Gastroesophageal sphincter (tissue), 3 donors: ENCODE measurements around the gene FBL.

Experiments
- EP300 ChIP-seq: sonication (generic); formaldehyde crosslinking; IDR thresholded peaks from one replicate; pipeline ENCODE4 v1.6.1; 2017; ENCODE audit warnings: antibody characterized with exemption, mild to moderate bottlenecking
- POLR2A ChIP-seq, 2 donors: fragments of 450-650 bp; IDR thresholded peaks; one replicate each; pipeline ENCODE4 v1.6.1; 2017; ENCODE audit warnings: antibody characterized with exemption in 2 of 2, mild to moderate bottlenecking in 2 of 2, moderate library complexity in 1 of 2
- POLR2AphosphoS5 ChIP-seq: sonication (generic); formaldehyde crosslinking; IDR thresholded peaks from one replicate; pipeline ENCODE4 v1.6.1; 2017; ENCODE audit warnings: antibody characterized with exemption
- TF ChIP-seq, protein P1 (sequence below), 4 experiments: fragments of 200-600 bp in 2 of 4; fragments of 450-650 bp in 2 of 4; sonication (generic) in 1 of 4; IDR thresholded peaks; one replicate each; pipeline ENCODE4 v1.5.1; 2017 to 2019; ENCODE audit warnings: antibody characterized with exemption in 4 of 4, mild to moderate bottlenecking in 2 of 4, moderate library complexity in 2 of 4

DNA sequence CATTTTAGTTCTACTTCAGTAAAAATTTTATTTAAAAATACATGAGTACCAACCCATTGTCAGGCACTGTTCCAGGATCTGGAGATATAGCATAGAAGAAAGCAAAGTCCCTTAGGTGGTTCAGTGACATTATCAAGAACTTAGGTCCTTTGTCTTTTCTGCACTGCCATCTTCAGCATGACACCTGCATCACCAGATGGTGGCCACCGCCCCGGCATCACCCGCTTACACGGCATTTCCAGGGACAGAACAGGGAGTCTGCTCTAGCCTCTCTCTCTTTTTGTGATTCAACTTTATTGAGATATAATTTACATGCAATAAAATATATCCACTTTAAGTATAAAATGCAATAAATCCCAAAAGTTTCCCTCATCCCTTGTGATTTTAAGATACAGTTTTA lies 35.8 kb downstream of the FBL start:
- TF ChIP-seq, protein P1, sequence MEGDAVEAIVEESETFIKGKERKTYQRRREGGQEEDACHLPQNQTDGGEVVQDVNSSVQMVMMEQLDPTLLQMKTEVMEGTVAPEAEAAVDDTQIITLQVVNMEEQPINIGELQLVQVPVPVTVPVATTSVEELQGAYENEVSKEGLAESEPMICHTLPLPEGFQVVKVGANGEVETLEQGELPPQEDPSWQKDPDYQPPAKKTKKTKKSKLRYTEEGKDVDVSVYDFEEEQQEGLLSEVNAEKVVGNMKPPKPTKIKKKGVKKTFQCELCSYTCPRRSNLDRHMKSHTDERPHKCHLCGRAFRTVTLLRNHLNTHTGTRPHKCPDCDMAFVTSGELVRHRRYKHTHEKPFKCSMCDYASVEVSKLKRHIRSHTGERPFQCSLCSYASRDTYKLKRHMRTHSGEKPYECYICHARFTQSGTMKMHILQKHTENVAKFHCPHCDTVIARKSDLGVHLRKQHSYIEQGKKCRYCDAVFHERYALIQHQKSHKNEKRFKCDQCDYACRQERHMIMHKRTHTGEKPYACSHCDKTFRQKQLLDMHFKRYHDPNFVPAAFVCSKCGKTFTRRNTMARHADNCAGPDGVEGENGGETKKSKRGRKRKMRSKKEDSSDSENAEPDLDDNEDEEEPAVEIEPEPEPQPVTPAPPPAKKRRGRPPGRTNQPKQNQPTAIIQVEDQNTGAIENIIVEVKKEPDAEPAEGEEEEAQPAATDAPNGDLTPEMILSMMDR (IDR thresholded peaks at IDR 0.05), result no peak
- TF ChIP-seq POLR2AphosphoS5 (no peak), POLR2A (IDR thresholded peaks at IDR 0.05) (no peak), EP300 (no peak)
